RWPE1 (cell line): ENCODE data around the gene AP4S1.
A peak's percentile ranks its signal among the peaks of the same experiment; 100 is the strongest.

Experiments
- CTCF ChIA-PET: fragments of 350-600 bp; sonication (Branson Sonifier 250); formaldehyde crosslinking; extraction: SDS; loops from one replicate; lab custom pipeline; 2021; lab: Yijun Ruan, JAX
- POLR2A ChIA-PET: fragments of 400-600 bp; formaldehyde crosslinking; extraction: SDS; loops from one replicate; lab custom pipeline; 2020; ENCODE audit warnings: antibody characterized with exemption; ENCODE audit not compliant: low non-redundant PET; lab: Yijun Ruan, JAX
- DNase-seq: peaks from one replicate; pipeline ENCODE4 v3.0.0; 2012; ENCODE audit warnings: low spot score
- H3K27ac ChIP-seq: fragments of 450-650 bp; 2 replicates; pipeline ENCODE4 v1.5.1; 2017
- TF ChIP-seq, protein P1 (sequence below): fragments of 450-650 bp; conservative IDR thresholded peaks from 2 replicates; pipeline ENCODE4 v1.5.1; 2017; ENCODE audit warnings: low read depth, mild to moderate bottlenecking

AP4S1 gene

DNA sequence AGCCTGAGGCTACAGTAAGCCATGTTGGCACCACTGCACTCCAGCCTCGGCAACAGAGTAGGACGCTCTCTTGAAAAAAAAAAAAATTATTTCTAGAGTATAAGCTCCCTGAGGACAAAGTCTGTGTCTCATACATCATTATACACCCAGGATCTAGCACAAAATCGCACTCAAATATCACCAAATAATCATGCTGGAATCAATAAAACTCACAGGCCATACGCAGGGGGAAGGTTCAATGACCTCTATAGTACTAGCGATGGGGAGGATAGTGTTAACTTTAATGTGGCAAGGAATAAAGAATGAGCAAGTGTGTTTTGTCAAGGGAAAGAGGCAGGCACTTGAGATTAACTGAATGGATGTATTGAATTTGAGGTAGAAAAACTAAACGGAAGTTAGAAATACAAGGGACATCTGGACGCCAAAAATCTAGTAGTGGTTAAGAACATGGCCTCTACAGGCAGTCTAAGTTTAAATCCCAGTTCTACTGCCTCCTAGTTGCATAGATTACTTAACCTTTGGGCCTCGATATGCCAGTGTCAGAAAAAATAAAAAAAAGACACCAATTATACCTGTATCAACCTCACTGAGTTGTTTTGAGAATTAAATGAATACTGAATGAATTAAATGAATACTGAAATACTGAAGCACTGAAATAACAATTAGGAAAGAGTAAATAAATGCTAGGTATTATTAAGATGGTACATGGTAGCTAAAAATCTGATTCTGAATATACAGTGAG lies 4.4 kb upstream of the AP4S1 start:
- ChIA-PET CTCF (no interaction called here), POLR2A (no interaction called here)

DNA sequence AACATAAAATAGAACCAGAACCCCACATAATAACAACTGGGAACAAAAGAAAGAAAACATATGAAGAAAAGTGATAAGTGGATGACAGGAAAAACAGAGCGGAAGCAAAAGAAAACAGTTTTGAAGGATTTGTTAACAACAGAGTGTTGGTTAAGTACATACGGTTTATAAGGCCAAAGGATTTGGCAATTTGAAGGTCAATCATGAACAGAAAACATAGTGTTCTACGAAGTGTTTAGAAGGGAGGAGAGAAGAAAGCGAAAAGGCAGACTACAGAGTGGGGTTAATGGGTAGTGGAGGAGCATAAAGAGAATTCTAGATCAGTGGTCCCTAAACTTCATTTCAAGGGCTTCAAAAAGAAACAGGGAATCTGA lies 3.9 kb upstream of the AP4S1 start:
- TF ChIP-seq, protein P1, sequence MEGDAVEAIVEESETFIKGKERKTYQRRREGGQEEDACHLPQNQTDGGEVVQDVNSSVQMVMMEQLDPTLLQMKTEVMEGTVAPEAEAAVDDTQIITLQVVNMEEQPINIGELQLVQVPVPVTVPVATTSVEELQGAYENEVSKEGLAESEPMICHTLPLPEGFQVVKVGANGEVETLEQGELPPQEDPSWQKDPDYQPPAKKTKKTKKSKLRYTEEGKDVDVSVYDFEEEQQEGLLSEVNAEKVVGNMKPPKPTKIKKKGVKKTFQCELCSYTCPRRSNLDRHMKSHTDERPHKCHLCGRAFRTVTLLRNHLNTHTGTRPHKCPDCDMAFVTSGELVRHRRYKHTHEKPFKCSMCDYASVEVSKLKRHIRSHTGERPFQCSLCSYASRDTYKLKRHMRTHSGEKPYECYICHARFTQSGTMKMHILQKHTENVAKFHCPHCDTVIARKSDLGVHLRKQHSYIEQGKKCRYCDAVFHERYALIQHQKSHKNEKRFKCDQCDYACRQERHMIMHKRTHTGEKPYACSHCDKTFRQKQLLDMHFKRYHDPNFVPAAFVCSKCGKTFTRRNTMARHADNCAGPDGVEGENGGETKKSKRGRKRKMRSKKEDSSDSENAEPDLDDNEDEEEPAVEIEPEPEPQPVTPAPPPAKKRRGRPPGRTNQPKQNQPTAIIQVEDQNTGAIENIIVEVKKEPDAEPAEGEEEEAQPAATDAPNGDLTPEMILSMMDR = no peak
- H3K27ac ChIP-seq = no peak overlapping the region
- no peak for DNase-seq
- ChIA-PET CTCF (no interaction called here), POLR2A (no interaction called here)

More for the DNA sequence above, 4.4 kb upstream of the AP4S1 start:
- no peak overlapping the region for H3K27ac ChIP-seq
- TF ChIP-seq, protein P1 = no peak
- DNase-seq = no peak

DNA sequence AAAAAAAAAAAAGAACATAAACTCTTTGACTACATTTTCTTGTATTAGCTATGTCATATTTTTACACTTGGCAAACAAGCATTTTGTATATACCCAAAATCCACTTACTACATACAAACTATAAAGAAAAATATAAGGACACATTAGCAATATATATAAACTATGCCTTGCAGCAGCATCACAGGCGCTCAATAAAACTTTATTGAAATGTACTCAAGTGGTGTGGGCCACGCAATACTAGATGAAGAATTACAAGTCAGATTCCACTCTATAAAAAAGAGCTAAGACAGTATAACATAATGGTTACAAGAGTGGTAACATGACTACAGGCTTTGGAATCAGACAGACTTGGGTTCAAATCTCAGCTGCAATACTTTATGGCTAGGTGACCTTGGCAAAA lies 3.1 kb upstream of the AP4S1 start:
- DNase-seq = no peak
- TF ChIP-seq, protein P1 = no peak
- ChIA-PET POLR2A (no interaction called here), CTCF (no interaction called here)
- H3K27ac ChIP-seq = no peak overlapping the region

DNA sequence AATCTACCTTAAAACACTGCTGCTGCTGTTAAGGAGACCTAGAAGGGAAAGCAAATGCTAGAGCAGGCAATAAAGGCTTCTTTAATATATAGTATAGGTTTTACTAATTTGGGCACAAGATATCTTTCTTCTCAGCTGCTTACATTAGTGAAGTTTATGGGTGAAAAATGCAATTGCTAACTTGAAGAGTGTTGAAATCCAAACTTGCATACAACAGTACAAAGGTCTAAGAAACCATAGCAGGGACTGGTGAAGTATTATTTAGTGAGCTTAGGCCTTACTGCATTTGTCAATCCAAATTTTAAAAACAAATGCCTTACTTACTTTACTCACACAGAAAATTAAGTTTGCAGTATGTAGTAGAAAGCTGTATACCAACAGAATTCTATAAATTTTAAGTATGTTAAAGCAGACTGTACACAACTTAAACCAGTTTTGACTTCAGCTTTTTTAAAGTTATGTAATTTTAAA lies 1.4 kb upstream of the AP4S1 start:
- H3K27ac ChIP-seq = no peak overlapping the region
- TF ChIP-seq, protein P1 = no peak
- DNase-seq = no peak
- CTCF ChIA-PET = no interaction called here
- POLR2A ChIA-PET = no interaction called here

DNA sequence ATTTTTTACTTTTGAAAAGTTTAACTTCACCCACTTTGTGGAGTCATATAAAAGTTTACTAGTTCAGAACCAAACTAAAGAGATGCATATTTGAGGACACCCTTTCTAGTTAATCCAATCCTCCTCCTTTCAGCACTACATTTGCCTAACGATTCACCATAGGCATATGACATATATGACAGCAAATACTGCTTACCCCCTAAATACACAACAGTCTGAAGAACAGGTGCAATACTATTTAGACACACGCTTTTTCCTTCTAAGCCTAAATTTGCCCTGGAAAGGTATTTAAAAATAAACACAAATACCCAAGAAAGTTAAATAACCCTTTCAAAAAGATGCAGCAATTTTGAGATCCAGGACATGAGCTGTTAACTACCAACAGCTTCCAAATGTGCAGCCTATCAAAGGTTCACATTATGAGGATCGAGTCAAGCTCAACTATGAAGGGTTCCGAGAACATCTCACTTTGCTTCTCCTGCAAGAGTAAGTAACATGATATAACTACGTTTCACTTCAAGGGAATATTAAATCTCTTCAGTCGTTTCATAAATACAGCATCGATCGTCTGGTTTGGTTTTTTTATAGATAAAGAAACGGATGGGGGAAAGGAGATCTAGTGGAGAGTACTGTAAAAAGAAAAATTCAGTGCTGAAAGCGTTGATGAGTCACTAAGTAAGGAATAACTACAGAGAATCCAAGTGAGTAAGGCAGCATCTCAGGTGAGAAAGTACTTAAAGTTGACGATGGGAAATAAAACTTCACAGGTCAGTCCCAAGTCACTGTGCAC lies 677 bp upstream of the AP4S1 start:
- DNase-seq = peak; percentile 34
- CTCF ChIA-PET = interaction anchor here (0.7 kb wide), 1 partner anchor 37 kb away, joined by 3 read pairs; no protein-coding TSS in a partner anchor
- POLR2A ChIA-PET = no interaction called here
- H3K27ac ChIP-seq = peak overlapping the region; percentile 99
- TF ChIP-seq, protein P1 = no peak

DNA sequence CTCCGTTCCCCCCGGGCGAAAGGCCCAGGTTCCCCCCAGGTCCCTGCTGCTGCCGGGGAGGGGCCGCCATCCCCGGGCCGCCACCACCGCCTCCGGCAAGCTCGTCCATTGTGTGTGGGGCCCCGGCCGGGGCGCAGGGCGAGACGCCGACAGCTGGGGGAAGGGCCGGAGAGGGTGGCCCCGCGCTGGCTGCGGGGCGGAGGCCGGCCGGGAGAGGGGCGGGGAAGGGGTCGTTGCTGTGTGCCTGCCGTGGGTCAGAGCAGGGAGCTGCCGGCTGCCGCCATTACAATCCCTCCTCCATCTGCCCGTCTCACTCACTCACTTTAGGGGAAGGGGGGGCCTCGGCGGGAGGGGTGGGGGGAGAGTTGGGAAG lies 614 bp downstream of the AP4S1 start, which contains the start of gene STRN3:
STRN3 (minus strand) TSS at position 303 of the 373 bp plus-strand sequence; CDS start at position 109, 194 bp downstream.
- H3K27ac ChIP-seq = peak within 1 kb of the TSS; percentile 99
- CTCF ChIA-PET = interaction anchor here (0.8 to 1.0 kb wide), 2 partner anchors 35 to 56 kb away, joined by 3 read pairs; no protein-coding TSS in a partner anchor
- DNase-seq = no peak
- POLR2A ChIA-PET = interaction anchor here (0.5 to 1.0 kb wide), 6 partner anchors 10 to 395 kb away, joined by 3 to 9 read pairs (median 4); partner anchors contain the start of gene HEATR5A
- TF ChIP-seq, protein P1 = no peak
